ENCODE data around the gene MAP2K6.

- TF ChIP-seq CTCF (IDR thresholded peaks at IDR 0.05; ENCODE audit: borderline replicate concordance, extremely low read depth, low read length, poor library complexity, severe bottlenecking) (no peak), EZH2 (IDR thresholded peaks at IDR 0.05; ENCODE audit: borderline replicate concordance, low read depth, low read length, severe bottlenecking) (no peak)
These were observed 63.4 kb downstream of the MAP2K6 start for GRCh38 chr17:69477903-69478266.
